SHP77 treated with DMSO at 0.1 percent for 48 hours (cell line): ENCODE measurements around the gene AATK.
A peak's percentile ranks its signal among the peaks of the same experiment; 100 is the strongest.

Source experiments
- DNase-seq: peaks from one replicate; lab custom pipeline; 2025; lab: John Stamatoyannopoulos, UW

The AATK gene

DNA sequence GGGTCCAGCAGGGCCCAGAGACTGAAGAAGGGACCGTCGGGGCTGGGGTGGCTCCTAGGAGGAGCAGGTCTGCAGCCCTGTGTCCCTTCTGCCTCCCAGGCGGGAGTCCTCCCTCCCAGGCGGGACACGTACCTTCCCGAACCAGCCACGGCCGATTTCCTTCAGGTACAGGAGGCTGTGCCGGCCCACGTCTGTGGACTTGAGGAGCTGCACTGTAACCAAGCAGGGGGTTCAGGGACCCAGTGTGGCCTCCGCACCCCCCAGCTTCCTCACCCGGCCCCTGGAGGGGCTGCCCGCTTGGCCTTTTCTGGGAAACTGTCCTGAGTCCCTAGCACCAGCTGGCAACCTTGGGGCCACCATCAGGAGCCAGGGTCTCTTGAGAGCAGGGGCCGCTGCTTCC, 37.7 kb downstream of the AATK start:
- no peak for DNase-seq

DNA sequence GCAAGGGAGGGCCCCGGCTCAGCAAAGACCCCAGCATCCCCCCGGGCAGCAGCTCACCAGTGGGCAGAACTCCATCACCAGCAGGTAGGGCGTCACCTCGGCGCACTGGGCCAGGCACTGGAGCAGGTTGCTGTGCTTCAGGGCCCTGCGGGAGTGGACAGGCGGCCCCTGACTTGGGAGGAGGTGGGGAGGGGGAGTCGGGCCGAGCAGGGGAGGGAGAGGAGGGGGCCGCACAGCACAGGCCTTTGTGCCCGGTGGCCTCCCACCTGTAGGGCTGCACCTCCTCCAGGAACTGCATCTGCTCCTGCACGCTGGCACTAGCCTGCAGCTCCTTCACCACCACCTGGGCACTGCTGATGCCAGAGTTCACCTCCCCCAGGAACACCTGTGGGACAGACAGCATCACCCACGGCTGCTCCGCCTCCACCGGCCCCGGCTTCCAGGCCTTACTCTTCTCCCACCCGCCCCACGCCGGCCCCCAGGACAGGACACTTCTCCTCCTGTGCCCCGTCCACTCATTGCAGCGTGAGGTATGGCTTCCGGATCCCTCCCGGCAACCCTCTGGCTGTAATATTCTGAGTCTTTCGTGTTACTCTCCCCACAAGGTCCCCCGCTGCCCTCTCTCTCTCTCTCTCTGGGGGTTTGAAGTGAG, 38.4 kb downstream of the AATK start:
- DNase-seq: no peak

DNA sequence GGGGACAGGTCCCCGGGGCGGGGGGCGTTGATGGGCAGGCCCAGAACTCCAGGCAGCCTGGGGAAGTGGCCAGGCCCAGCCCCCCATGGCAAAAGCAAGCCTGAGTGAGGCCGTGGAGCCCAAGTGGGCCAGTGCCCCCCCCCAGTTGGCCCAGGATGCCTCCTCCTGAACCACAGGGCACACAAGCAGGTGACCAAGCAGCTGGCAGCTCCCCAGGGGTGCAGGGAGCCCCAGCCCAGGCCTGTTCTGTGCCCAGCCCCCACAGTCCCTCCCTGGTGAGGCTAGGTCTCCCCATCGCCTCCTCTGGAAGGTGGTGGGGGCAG, 38.9 kb downstream of the AATK start:
- DNase-seq: no peak

DNA sequence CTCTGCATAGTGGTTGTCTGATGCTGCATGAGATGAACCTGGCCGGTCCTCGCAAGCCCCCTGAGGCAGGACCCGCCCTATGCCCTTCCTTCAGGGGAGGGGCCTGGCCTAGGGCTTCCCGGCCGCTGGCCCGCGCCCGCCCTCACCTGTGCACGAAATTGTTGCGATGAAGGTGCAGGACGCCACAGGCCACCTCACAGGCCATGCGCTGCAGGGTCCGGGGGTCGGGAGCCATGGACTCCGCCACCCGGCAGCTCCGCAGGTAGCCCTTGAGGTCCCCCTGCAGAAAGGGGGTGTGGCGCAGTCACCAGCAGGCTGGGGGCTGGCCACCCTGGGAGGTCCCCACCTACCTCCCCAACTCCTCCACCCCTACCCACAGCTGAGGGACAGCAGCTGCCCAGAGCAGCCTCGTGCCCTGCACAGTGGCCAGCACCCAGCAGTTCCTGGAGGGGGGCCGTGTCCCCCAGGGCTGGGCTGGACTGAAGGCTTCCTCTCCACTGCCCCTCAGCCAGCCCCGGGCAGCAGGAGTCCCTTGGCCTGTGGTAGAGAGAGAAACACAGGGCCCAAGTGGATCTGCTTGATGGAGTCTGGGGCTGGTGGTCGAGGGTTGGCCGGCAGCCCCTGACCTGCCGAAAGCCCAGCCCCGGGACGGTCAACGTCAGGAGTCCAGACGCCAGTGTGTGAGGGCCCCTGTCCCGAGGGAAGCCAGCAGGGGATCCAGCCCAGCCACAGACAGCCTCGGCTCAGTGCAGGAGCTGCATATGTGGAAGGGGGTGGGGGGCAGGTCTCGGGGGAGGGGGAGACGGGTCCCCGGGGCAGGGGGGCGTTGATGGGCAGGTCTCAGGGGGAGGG, 39.5 kb downstream of the AATK start:
- no peak for DNase-seq

DNA sequence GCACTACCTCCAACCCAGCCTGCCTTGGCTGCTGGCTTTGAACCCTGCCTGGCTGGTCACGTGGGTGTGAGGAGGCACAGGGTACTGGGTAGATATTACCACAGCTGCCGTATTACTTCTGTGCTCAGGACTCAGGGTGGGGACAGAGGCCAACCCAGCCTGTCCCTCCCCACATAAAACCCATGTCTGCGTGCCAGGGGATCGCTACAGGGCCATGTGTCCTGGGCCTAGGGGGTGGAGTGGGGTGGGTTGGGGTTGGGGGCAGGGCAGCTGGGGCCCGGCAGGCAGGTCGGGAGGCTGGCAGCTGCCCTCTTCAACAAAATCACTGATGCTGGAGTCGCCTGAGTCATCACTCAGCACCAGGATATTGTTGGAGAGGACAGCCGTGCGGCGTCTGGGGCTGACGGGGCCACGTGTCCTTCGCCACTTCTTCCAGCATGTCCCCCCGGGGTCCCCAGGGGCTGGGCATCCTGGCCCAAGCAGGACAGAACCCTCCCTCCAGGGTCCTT, 40.4 kb downstream of the AATK start:
- DNase-seq: peak; percentile 65

DNA sequence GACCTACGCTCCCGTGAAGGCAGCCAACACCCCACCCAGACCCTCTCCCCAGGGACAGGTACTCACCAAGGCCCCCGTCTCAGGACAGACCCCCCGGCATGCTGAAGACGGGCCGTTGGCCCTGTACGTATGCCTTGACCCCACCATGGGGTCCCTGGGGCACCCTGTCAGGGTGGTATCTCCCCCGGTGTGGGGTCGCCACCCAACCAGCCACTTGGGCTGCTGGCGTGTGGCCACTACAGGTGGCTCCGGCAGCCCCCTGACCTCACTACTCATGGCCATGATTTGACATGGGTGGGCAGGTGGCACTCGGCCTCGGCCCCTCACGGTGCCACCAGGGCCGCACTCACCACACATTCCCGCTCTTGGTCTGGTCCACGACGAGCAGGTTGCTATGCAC, 41.6 kb downstream of the AATK start:
- no peak for DNase-seq

DNA sequence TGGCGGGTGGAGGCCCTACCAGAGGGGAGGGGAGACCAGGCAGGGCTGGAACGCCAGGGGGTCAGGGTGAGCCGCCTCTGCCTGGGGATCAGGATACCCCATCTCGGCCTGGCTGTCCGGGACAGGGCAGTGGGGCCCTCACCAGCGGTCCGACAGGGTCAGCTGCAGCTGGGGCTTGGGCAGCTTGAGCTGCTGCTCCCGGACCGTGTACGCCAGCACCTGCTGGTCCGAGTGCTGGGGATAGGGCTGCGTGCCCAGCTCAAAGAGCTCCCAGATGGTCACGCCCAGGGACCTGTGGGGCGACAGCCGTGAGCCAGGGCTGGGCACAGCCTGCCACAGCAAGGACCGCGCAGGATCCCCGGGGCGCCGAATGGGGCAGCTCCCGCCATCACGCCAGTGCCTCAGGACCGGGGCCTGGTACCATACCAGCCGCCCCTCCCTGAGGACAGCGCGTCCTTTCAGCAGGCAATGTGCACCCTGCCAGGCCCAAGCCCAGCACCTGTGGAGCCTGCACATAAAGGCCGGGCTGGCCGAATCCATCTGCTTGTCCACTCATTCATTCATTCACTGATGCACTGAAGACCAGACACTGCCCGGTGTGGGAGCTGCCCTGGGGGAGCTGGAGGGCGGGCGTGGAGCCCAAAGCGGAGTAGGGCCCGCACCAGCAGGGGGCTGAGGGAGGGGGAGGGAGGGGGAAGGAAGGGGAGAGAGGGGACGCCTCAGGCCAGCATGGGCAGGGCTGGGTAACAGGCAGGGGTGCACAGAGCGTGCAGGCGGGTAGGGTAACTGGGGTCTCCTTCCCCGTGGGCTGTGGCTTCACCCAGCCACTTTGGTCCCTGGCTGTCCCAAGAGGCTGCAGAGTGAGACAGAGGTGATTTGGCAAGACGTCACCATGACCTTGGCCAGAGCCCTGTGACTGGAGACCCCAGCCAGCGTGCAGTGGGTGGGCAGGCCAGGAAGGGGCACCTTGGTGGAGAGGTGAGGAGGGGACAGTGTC, 42.7 kb downstream of the AATK start:
- DNase-seq: no peak

DNA sequence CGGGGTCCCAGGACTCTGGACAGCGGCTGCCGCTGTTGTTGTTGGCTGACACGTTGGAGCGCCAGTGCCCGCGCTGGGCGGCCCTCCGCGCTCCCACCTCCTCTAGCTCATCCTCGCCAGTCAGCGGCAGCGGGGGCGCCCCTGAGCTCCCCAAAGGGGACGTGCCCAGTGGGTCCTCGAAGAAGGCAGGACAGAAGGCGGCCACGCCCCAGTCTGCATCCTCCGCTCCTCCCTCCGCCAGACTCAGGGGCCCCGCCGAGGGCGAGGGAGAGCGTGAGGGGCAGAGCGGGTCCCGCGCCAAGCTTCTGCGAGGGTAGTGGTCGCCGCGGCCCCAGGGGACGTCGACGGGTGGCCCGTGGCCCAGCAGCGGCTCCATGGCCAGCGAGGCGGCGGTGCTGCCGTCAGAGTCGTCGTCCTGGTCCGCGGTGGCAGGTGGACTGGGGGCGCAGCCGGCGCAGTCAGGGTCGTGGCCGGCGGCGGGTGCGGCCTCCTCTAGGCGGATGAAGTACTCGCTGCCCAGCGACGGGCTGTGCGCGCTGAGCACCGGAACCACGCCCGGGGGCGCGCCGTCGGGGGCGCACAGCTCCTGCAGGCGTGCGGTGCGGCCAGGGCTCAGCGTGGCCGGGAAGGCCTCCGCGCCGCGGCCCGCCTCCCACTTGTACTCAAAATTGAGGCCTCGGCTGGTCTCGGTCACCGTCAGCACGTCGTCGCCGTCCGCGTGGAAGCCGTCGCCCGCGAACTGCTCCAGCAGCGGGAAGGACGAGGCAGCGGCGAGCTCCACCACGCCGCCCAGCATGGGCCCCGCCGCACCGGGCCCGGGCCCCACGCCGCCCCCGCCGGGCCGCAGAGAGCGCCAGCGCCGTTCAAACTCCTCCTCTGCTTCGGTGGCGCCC, 43.9 kb downstream of the AATK start:
- DNase-seq: no peak

DNA sequence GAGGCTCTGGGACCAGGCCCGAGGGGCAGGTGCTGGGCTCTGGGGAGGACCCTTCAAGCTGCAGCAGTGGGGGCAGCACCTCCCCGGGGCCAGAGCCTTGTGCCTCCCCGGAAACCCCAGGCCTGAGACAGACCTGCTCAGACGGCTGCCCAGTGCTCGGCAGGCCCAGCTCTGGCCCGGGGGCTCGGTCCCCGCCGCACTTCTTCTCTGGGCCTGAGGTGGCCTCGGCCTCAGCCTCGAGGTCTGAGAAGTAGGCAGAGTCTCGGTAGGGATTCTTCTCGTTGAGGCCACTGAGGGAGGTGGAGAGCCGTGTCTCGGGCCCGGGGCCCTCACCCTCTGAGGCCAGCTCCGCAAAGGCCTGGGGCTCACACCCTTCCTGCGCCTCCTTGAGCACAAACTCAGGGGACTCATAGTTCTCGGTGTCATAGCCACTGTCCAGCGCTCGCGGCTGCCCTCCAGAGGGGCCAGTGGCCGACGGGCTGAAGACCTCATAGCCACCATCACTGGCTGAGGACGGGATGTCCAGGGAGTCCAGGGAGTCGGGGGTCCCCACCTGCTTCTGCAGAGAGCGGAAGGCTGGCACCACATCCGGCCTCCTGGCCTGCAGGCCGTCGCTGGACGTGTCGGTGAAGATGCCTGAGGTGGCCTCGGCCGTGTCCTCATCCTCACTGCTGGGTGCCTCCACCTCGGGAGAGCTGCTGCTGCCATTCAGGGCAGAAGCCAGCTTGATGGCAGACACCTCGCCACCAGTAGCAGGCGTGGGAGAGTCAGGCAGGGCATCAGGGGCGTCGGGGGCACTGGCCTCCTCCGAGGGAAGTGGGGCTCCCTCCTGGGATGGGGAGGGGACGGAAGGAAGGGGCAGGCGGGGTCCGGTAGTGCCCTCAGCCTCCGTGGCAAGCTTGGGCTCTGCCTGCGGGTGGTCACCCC, 45.1 kb downstream of the AATK start:
- no peak for DNase-seq

DNA sequence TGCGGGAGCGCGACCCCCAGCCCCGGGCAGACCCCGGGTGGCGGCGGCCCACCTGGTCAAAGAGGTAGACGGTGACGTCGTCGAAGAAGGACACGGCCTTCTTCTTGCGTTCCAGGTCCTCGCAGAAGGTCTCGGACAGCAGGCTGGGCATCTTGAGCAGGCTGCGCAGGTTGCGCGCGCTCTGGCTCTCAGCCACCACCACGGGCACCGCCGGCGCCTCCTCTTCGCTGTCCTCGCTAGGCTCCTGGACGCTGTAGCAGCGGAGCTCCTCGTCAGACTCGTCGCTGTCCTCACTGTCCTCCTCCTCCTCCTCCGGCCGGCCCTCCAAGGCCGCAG, 45.9 kb downstream of the AATK start:
- DNase-seq: peak; percentile 33

DNA sequence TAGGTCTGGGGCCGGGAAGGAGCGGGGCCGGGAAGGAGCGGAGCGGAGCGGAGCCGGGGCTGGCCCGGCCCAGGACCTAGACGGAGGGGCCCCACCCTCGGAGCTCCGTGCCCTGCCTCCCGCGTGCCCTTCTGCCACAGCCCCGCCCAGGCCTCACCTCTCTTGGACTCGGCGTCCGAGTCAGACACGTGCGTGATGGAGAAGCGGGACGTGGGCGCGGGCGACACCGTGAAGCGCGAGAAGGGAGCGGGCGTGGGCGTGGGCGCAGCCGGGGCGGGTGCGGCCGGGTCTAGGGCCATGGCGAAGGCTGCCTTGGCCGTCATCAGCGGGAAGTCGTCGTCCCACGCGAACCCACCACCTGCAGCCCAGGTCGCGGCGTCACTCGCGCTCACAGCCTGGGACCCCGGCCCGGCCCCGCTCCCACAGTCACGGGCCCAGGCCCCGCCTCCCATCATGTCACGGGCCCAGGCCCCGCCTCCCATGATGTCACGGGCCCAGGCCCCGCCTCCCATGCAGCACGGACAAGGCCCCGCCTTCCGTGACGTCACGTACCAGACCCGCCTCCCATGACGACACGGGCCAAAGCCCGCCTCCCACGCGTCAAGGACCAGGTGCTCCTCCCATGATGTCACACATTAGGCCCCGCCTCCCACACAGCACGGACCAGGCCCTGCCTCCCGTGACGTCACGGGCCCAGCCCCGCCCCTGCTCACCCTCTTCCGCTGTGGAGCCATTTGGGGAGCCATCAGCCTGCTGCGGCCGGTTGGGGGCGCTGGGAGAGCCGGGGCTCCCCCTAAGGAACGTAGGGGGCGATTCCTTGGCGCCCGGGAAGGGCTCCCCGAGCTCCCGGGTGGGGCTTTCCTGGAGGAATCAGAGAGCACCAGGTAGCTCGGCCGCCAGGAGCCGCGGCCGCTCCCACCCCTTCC, 46.5 kb downstream of the AATK start:
- DNase-seq: peak; percentile 80

DNA sequence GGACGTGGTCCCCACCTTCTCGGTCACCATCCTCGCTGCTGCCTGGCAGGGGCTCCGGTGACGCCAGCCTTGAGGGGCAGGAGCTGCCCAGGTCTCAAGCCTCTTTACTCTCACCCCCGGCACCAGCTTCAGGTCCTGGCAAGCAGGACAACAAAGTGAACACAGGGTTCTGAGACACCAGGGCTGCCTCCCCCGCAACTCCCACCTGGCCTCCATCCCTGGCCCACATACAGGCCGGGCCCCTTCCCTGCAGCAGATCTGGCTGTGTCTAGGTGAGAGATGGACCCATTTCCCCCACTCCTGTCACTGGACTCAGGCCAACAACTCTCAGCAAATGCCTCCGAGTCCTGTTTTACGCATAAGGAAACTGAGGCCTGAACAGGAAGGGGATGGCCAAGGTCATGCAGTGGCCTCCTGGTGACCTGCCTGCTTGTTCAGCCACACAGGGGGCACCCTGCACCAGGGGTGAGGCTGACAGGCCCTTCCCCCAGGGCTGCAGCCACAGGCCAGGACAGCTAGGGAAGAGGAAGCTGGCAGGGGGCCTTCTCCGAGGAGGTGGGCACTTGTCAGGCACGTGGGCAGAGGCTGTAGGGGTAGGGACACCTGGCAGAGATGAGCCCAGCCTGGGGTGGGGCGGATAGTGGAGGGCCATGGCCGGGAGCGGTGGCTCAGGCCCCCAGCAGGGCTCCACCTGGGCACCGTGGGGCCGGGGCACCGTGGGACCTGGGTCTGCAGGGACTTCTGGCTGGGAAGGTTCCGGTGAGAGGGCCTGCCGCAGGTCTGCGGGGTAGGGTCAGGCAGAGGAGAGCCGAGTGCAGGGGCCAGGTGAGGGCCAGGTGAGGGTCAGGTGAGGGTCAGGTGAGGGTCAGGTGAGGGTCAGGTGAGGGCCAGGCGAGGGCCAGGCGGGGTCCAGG, 47.5 kb downstream of the AATK start:
- no peak for DNase-seq

DNA sequence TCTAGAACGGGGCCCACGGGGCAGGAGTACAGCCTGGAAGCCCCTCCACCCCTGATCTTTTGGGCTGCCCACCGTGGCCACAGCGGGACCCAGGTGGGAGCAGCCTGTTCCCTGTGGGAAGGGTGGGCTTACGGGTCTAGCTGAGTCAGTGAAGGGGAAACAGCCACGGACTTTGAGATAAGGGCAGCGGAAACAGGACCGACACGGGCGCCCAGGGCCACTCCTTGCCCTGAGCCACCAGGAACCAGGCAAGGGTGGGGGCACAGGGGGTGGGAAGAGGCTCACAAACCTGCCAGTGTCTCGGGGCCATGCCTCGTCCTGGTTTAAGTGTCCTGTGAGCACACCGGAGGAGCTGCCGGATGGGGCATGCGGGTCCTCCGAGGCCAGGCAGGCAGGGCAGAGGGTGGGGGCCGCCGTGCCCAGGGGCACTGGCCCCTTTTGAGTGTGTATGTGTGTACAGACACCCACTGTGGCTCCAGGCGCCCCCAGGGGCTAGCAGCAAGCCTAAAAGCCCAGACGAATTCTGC, 48.3 kb downstream of the AATK start:
- DNase-seq: no peak

DNA sequence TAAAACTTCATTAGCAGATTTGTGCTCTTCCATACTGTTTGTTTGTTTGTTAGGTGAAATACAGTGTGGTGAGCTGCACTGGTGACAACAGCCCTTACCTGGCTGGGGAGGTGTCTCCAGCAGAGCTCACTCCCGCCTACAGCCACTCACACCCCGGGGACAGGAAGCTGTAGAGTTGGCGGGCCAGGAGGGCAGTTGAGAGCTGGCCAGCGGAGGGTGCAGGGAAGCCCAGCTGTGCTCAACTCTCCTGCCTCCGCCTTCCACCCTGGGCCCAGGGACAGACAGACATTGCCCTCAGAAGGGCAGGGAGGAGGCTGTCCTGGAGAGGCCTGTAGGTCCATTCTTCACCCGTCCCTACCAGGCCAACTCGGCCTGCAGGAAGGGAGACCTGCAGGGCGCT, 49.3 kb downstream of the AATK start:
- DNase-seq: no peak

DNA sequence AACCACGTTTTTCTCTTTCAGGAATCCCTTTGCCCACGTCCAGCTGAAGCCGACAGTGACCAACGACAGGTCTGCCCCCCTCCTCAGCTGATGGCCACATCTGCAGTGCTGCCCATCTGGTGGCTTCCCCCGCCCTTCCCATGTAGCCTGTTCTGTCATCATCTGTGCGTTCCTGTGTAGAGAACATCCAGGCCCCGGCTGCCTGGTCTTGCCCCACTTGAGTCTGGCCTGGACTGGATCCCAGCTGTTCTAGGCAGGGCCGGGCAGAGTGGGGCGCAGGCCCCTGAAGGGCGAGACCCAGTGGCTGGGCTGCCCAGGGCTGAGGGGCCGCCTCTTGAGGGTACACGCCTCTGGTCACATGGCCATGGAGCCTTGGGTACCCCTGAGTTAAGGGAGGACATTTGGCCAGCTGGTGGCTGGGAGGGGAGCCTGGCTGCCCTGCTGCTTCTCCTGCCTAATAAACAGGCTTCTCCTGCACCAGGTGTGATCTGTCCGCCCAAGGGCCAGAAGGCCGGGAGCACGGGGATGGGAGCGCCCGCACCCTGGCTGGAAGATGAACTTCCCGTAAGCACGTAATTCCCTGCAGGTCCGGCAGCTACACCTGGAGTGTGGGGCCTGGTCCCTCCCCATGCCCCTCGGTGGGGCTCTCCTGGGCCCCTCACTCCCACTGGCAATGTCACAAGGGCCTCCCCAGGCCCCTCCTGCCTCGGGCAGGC, 50.1 kb downstream of the AATK start:
- DNase-seq: no peak

DNA sequence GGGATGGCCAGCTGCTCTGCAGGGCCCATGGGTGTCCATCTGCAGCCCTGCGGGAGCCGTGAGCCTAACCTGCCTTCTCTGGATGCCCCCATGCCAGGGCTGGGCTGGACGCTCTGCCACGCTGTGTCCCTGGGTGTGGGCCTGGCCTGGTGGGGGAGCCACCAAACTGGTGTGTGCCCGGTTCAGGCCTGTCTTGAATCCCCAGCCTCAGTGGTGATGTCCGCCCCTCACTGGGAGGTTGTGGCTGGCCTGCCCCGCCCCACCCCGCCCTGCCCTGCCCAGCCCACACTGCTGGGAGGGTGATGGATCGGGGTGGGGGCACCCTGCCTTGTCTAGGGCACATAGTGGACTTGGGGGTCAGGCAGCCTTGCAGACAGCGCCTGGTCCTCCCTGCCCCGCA, 50.8 kb downstream of the AATK start:
- no peak for DNase-seq

DNA sequence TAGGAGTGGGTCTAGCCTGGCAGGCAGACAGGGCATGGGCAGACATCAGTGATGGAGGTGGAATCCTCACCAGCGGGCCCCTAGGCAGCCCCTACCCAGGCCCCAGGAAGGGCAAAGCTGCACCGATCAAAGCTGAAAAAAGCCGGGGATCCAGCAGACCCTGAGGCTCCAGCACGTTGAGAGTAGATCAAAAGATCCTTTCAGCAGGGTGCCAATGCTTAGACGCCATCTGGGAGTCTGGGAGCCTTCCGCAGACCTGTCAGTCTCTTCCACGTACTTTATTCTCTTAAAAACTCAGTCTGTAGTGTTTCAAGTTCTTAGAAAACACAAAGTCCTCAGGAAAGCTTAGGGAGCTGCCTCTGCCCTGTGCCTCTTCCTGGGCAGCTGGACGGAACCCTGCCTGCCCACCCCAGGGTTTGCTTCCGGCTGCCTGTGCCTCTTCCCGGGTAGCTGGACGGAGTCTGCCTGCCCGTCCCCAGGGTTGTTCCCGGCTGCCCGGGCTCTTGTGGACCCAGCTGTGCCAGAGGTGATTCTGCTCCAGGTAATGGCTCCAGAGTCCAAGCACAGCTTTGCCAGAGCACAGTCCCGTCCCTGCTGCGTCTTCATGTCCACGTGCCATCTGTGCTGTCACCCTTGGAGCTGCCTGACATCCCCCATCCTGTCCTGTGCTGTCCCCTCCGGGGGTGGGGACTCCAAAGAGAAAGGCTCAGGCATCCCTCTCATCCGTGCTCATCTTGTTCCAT, 51.5 kb downstream of the AATK start:
- no peak for DNase-seq
